ENCODE measurements around the gene TRIM26. TPM values are rescaled to one million over a fixed set of nuclear protein-coding genes. Genes with fewer than 3 reads are reported as not detected.

The TRIM26 gene
- total and polyA plus RNA-seq, 2 of the 8 experiments (the other 6 are each of a cell fraction or from before 2014, with no cell fraction given): 21.5 to 32.3 TPM

GRCh38 chr6:30213957-30214656, 901 bp upstream of the TRIM26 start (continued):
- TF ChIP-seq EGR1 (IDR thresholded peaks at IDR 0.05; ENCODE audit: borderline replicate concordance, low read depth, low read length): no peak
- no peak for TF ChIP-seq KDM5A (IDR thresholded peaks at IDR 0.05; ENCODE audit: low read length)
- no peak for TF ChIP-seq TCF12 (IDR thresholded peaks at IDR 0.05; ENCODE audit: low read depth, low read length)
- no peak for TF ChIP-seq FOSL1 (IDR thresholded peaks at IDR 0.05; ENCODE audit: insufficient read depth, low read depth, low read length)
- TF ChIP-seq SRF (IDR thresholded peaks at IDR 0.05; ENCODE audit: low read depth, low read length): no peak
- no peak for TF ChIP-seq SUZ12 (IDR thresholded peaks at IDR 0.05; ENCODE audit: low read length)
- peak; percentile 73; the same call in 1 of the 2 replicates for TF ChIP-seq RBBP5 (IDR thresholded peaks at IDR 0.05; ENCODE audit: borderline replicate concordance, low read depth, low read length)
- TF ChIP-seq TAF7 (optimal IDR thresholded peaks at IDR 0.05; ENCODE audit: borderline replicate concordance, low read depth, low read length): peak; percentile 49
- no peak for TF ChIP-seq CBX5 (IDR thresholded peaks at IDR 0.05; ENCODE audit: low read depth, low read length)
